ENCODE measurements around the gene BRI3BP. TPM values are rescaled to one million over a fixed set of nuclear protein-coding genes. Genes with fewer than 3 reads are reported as not detected.

Gene BRI3BP
- total RNA-seq, 1 donor from 2014 or later: 4.4 TPM

DNA sequence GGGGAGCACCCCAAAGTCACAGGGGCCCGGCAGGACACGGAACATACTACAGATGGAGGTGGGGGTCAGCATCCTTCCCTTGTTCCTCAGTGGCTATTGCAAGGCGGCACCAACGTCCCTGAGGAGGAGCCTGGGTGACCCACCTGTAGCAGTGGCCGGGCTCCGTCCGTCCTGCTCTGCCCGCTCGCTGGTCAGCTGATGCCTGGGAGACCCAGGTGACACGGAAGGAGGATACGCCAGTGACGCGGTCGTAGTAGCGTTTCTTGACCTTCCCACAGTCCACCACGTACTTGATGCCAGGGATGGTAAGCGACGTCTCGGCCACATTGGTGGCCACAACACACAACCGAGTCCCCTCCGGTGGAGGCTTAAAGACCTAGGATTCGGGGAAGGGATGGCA, 29.2 kb upstream of the BRI3BP start:
- Histone ChIP-seq H3K9me3 (no peaks in the 10 kb centered on the region), H3K36me3 (peaks cover 0 to 84% of the 10 kb centered on the region in 2 donors), H3K4me1 (no peaks in the 10 kb centered on the region), H3K27ac (no peak overlapping the region), H3K4me3 (no peak overlapping the region), H3K27me3 (no peaks in the 10 kb centered on the region)
- TF ChIP-seq POLR2A (IDR thresholded peaks at IDR 0.05) (no peak), POLR2AphosphoS5 (IDR thresholded peaks at IDR 0.05; ENCODE audit: insufficient read depth in 1 of 2, low read depth in 1 of 2) (no peak)
- TF ChIP-seq, protein P1, sequence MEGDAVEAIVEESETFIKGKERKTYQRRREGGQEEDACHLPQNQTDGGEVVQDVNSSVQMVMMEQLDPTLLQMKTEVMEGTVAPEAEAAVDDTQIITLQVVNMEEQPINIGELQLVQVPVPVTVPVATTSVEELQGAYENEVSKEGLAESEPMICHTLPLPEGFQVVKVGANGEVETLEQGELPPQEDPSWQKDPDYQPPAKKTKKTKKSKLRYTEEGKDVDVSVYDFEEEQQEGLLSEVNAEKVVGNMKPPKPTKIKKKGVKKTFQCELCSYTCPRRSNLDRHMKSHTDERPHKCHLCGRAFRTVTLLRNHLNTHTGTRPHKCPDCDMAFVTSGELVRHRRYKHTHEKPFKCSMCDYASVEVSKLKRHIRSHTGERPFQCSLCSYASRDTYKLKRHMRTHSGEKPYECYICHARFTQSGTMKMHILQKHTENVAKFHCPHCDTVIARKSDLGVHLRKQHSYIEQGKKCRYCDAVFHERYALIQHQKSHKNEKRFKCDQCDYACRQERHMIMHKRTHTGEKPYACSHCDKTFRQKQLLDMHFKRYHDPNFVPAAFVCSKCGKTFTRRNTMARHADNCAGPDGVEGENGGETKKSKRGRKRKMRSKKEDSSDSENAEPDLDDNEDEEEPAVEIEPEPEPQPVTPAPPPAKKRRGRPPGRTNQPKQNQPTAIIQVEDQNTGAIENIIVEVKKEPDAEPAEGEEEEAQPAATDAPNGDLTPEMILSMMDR (IDR thresholded peaks at IDR 0.05): no peak
- intact Hi-C loops (cut with DNase I): no loop called here
- DNase-seq (ENCODE audit: extremely low spot score in 2 of 2): no peak

DNA sequence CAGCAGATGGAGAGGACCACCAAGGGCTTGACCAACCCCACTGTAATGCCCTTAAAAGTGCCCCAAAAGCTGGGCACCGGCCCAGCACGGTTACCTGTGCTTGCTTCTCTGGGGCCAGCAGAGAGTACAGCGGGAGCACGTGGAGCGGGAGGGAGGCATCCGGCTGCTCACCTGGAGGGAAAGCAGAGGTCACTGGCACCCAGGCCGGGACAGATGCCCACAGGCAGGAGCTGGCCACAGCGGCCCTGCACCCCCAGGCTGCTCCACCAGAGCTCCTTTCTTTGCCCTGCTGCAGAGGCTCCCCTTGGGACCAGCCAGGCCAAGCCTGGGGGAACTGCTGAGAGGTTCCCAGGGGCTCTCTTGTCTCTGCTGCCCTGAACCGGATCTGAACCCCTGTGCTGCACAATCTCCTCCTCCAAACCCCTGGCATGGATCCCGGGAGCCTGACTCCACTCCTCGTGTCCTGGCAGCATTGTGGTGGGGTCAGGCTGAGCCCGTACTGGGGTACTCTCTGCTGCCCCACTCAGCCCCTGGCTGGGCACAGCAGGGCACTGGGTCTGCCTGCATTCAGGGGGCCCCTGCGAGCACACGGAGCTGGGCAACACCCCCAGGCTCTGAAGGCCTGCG, 28.5 kb upstream of the BRI3BP start:
- H3K4me3 ChIP-seq: no peak overlapping the region
- no peaks in the 10 kb centered on the region for H3K27me3 ChIP-seq
- no peaks in the 10 kb centered on the region for H3K9me3 ChIP-seq
- intact Hi-C loops (cut with DNase I): no loop called here
- no peak overlapping the region for H3K27ac ChIP-seq
- TF ChIP-seq POLR2AphosphoS5 (IDR thresholded peaks at IDR 0.05; ENCODE audit: insufficient read depth in 1 of 2, low read depth in 1 of 2) (no peak), POLR2A (IDR thresholded peaks at IDR 0.05) (no peak)
- TF ChIP-seq, protein P1 (IDR thresholded peaks at IDR 0.05): no peak
- DNase-seq (ENCODE audit: extremely low spot score in 2 of 2): no peak
- peaks cover 0 to 83% of the 10 kb centered on the region in 2 donors for H3K36me3 ChIP-seq
- H3K4me1 ChIP-seq: no peaks in the 10 kb centered on the region

DNA sequence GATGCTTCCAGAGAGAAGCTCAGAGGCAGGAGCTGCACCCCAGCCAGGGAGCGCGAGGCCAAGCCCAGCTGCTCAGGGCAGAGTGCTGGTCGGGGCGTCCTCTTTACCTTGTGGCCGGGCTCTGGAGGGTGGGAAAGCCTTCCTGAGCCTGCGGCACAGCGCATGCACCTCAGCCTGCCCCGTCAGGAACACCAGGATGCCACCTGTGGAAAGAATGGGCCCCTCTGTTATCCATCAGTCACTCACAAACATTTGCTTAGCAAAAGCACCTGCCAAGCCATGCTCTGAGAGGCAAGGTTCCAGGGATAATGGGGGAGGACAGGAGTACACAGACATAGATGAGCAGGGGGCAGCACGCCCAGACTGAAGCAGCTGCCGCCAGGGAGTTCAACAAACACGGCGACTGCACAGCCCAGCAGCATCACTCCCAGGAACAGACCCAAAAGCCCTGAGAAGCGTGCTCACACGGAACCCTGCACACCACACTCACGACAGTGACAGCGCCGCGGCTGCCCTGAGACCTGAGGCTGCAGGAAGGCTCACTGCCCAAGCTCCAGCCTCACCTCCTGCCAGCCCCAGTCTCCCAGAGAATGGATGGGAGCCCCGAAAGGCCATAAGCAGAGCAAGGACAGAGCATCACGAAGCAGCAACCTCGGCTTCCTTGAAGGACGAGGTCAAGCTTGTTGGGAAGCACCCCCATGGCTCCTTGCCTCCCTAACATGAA, 26.3 kb upstream of the BRI3BP start:
- intact Hi-C loops (cut with DNase I): no loop called here
- Histone ChIP-seq H3K4me3 (no peak overlapping the region), H3K27me3 (no peaks in the 10 kb centered on the region), H3K36me3 (peaks cover 0 to 78% of the 10 kb centered on the region in 2 donors), H3K9me3 (no peaks in the 10 kb centered on the region), H3K4me1 (no peaks in the 10 kb centered on the region), H3K27ac (no peak overlapping the region)
- TF ChIP-seq POLR2A (IDR thresholded peaks at IDR 0.05) (no peak), POLR2AphosphoS5 (IDR thresholded peaks at IDR 0.05; ENCODE audit: insufficient read depth in 1 of 2, low read depth in 1 of 2) (no peak)
- TF ChIP-seq, protein P1 (IDR thresholded peaks at IDR 0.05): no peak
- no peak for DNase-seq (ENCODE audit: extremely low spot score in 2 of 2)

DNA sequence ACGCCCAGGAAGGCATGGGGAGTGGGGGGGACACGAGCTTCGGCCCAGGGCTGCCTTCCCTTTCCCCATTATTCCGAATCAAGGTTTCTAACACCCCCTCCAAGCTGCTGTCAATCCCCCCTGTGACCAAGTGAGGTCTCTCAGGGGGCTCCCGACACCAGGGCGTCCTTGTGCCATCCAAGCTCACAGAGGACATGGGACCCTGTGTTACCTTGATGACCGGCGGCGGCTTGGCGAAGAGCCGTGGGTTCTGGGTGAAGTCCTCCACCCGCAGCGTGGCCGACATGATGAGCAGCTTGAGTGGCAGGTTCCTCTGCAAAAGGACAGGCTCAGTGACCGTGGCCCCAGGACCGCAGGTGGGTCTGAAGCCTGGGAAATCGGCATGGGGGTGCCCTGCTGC, 24.8 kb upstream of the BRI3BP start:
- no peak overlapping the region for H3K4me3 ChIP-seq
- H3K36me3 ChIP-seq: peaks cover 0 to 75% of the 10 kb centered on the region in 2 donors
- intact Hi-C loops (cut with DNase I): no loop called here
- no peaks in the 10 kb centered on the region for H3K4me1 ChIP-seq
- no peak for TF ChIP-seq POLR2A (IDR thresholded peaks at IDR 0.05)
- TF ChIP-seq, protein P1 (IDR thresholded peaks at IDR 0.05): no peak
- TF ChIP-seq POLR2AphosphoS5 (IDR thresholded peaks at IDR 0.05; ENCODE audit: insufficient read depth in 1 of 2, low read depth in 1 of 2): no peak
- no peaks in the 10 kb centered on the region for H3K9me3 ChIP-seq
- no peak for DNase-seq (ENCODE audit: extremely low spot score in 2 of 2)
- no peaks in the 10 kb centered on the region for H3K27me3 ChIP-seq
- no peak overlapping the region for H3K27ac ChIP-seq
